AG04450 (cell line): ENCODE measurements around the gene ACSL6. TPM values are rescaled to one million over a fixed set of nuclear protein-coding genes. Genes with fewer than 3 reads are reported as not detected.

Experiments
- CTCF ChIA-PET: fragments of 300-600, 350-600 bp; formaldehyde crosslinking; extraction: SDS; loops from one replicate; lab custom pipeline; 2022; ENCODE audit warnings: antibody characterized with exemption, inconsistent platforms; lab: Charles Lee
- POLR2A ChIA-PET: fragments of 350-600 bp; formaldehyde crosslinking; extraction: SDS; loops from one replicate; lab custom pipeline; 2021; ENCODE audit warnings: antibody characterized with exemption, inconsistent platforms; lab: Yijun Ruan, JAX
- DNase-seq: peaks from one replicate; pipeline ENCODE4 v3.0.0-alpha.2; 2011; ENCODE audit warnings: low read depth, low spot score
- H3K27ac ChIP-seq: one replicate; pipeline ENCODE4 v1.5.1; 2012; ENCODE audit warnings: low read depth, low read length, control low read depth
- H3K27me3 ChIP-seq: one replicate; pipeline ENCODE4 v1.6.0; 2012; ENCODE audit warnings: low read length; ENCODE audit not compliant: control insufficient read depth, insufficient read depth
- H3K4me3 ChIP-seq: 2 replicates; pipeline ENCODE4 v1.5.1; 2011; ENCODE audit warnings: mild to moderate bottlenecking, low read depth, low read length, control low read depth
- H3K9me3 ChIP-seq: 2 replicates; pipeline ENCODE4 v1.5.1; 2012; ENCODE audit warnings: low read length; ENCODE audit not compliant: control insufficient read depth, insufficient read depth
- CTCF ChIP-seq: IDR thresholded peaks from 2 replicates; pipeline ENCODE4 v1.5.1; 2011; ENCODE audit warnings: low read depth, low read length, control low read depth, inconsistent platforms
- polyA plus RNA-seq: library from polyadenylated mRNA; depleted of rRNA; stranded (reverse); fragments of >200 nt; gene quantifications from 2 replicates; pipeline ENCODE4 v1.2.3, GENCODE V29; 2011

The ACSL6 gene
- polyA plus RNA-seq, 1 experiment = not detected

GRCh38 chr5:131983244-131983771 is 28.1 kb downstream of the ACSL6 start:
- no peak overlapping the region for H3K4me3 ChIP-seq
- no peak for DNase-seq
- H3K27ac ChIP-seq = no peak overlapping the region
- TF ChIP-seq CTCF = no peak
- no peaks in the 10 kb centered on the region for H3K9me3 ChIP-seq
- CTCF ChIA-PET = no interaction called here
- H3K27me3 ChIP-seq = peaks cover 8% of the 10 kb centered on the region
- POLR2A ChIA-PET = no interaction called here

- TF ChIP-seq CTCF = no peak
- POLR2A ChIA-PET = no interaction called here
- Histone ChIP-seq H3K9me3 (no peaks in the 10 kb centered on the region), H3K27me3 (peaks cover 8% of the 10 kb centered on the region), H3K4me3 (no peak overlapping the region), H3K27ac (no peak overlapping the region)
- CTCF ChIA-PET = interaction anchor here (0.6 to 0.7 kb wide), 3 partner anchors 18 to 394 kb away, joined by 3 to 8 read pairs (median 5); no protein-coding TSS in a partner anchor
- DNase-seq = no peak
Measured at GRCh38 chr5:131981516-131981915, 29.9 kb downstream of the ACSL6 start.

DNA sequence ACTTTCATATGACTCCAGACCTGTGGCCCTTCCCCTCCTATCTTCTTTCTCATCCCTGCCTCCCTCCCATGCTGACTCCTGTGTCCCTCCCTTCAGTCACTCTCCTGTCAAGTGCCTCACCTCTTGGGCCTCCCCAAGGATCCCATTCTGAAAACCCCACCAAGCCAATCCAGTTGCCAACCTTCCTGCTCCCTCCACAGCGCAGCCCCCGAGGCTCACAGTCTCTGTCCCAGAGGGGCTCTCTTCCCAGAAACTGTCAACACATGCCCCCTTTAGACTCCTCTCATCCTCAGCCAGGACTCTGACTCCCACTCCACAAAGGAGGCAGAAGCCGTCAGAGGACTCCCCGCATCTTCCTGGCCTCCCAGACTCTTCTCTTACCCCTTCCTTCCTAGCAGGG is 30.8 kb downstream of the ACSL6 start:
- no peak for TF ChIP-seq CTCF
- Histone ChIP-seq H3K27ac (no peak overlapping the region), H3K27me3 (peaks cover 8% of the 10 kb centered on the region), H3K9me3 (no peaks in the 10 kb centered on the region), H3K4me3 (no peak overlapping the region)
- DNase-seq = no peak
- ChIA-PET CTCF (interaction anchor here (0.7 kb wide), 1 partner anchor 520 kb away, joined by 6 read pairs; no protein-coding TSS in a partner anchor), POLR2A (no interaction called here)

- no peak overlapping the region for H3K27ac ChIP-seq
- H3K4me3 ChIP-seq = no peak overlapping the region
- no peak for TF ChIP-seq CTCF
- ChIA-PET CTCF (interaction anchor here (0.9 kb wide), 1 partner anchor 26 kb away, joined by 3 read pairs; no protein-coding TSS in a partner anchor), POLR2A (no interaction called here)
- DNase-seq = no peak
- H3K27me3 ChIP-seq = peaks cover 8% of the 10 kb centered on the region
- no peaks in the 10 kb centered on the region for H3K9me3 ChIP-seq
Measured at GRCh38 chr5:131979816-131980215, 31.6 kb downstream of the ACSL6 start.

- DNase-seq = no peak
- Histone ChIP-seq H3K9me3 (no peaks in the 10 kb centered on the region), H3K27me3 (peaks cover 2% of the 10 kb centered on the region), H3K27ac (no peak overlapping the region), H3K4me3 (no peak overlapping the region)
- TF ChIP-seq CTCF = no peak
- POLR2A ChIA-PET = no interaction called here
- CTCF ChIA-PET = no interaction called here
Measured at GRCh38 chr5:131977212-131977604, 34.2 kb downstream of the ACSL6 start.
